ENCODE results near the gene DEXI.

- no peak for TF ChIP-seq BHLHE40 (IDR thresholded peaks at IDR 0.05; ENCODE audit: borderline replicate concordance)
- TF ChIP-seq ZNF384 (IDR thresholded peaks at IDR 0.05), result no peak
- TF ChIP-seq FOXA1 (IDR thresholded peaks at IDR 0.05), result no peak
- TF ChIP-seq SP1 (IDR thresholded peaks at IDR 0.05), result no peak
- no peak for TF ChIP-seq FOXM1 (IDR thresholded peaks at IDR 0.05; ENCODE audit: borderline replicate concordance)
- no peak for TF ChIP-seq FOXK2 (IDR thresholded peaks at IDR 0.05)
- TF ChIP-seq ELF4 (IDR thresholded peaks at IDR 0.05), result no peak
- no peak for TF ChIP-seq NFRKB (IDR thresholded peaks at IDR 0.05)
- TF ChIP-seq ARNT (IDR thresholded peaks at IDR 0.05), result no peak
- no peak for TF ChIP-seq TARDBP (IDR thresholded peaks at IDR 0.05)
- no peak for TF ChIP-seq L3MBTL2 (conservative IDR thresholded peaks at IDR 0.05)
- no peak for TF ChIP-seq LEF1 (IDR thresholded peaks at IDR 0.05; ENCODE audit: borderline replicate concordance)
- no peak for TF ChIP-seq SUZ12 (IDR thresholded peaks at IDR 0.05)
These were observed 26.2 kb upstream of the DEXI start for GRCh38 chr16:10968498-10968897.
